A549 (cell line): Measurements from ENCODE around the gene LPAR1. TPM values are rescaled to one million over a fixed set of nuclear protein-coding genes. Genes with fewer than 3 reads are reported as not detected.

Source experiments
- polyA plus RNA-seq, 4 experiments: library from polyadenylated mRNA; depleted of rRNA in 3 of 4; stranded (reverse); fragments of >200 nt; fragmentation: RNase III in 1 of 4; extraction: RNeasy Plus Mini Kit Qiagen cat#74134 plus additional on column Dnase treatment in 1 of 4; gene quantifications; 2 replicates in 3 of 4; 3 replicates in 1 of 4; pipeline ENCODE4 v1.2.3, GENCODE V29; 2011 to 2017
- small RNA-seq, 6 experiments: library from RNA; depleted of rRNA; stranded (forward); fragments of <200 nt; gene quantifications; one replicate each; pipeline ENCODE3, GENCODE V24; 2012

LPAR1 gene
- polyA plus RNA-seq, 2 of the 4 experiments (the other 2 are of a cell fraction): 15.8 to 33.7 TPM

Small RNA genes within 50 kb of the gene (small RNA-seq; reads per million reads assigned to genes)
- gene RF00019: 0 reads per million in 6 experiments
- gene RNU6-432P: 0 reads per million in 6 experiments
